EH (cell line): ENCODE results near the gene SMPD4.
"Not testable (repeated sequence)": the region's sequence is repeated elsewhere in the genome, so short reads cannot be mapped to it uniquely, and the experiment has no call there.

Experiments
- DNase-seq: peaks from one replicate; pipeline ENCODE4 v3.0.0-alpha.2; 2015; ENCODE audit warnings: low read depth

The SMPD4 gene

DNA sequence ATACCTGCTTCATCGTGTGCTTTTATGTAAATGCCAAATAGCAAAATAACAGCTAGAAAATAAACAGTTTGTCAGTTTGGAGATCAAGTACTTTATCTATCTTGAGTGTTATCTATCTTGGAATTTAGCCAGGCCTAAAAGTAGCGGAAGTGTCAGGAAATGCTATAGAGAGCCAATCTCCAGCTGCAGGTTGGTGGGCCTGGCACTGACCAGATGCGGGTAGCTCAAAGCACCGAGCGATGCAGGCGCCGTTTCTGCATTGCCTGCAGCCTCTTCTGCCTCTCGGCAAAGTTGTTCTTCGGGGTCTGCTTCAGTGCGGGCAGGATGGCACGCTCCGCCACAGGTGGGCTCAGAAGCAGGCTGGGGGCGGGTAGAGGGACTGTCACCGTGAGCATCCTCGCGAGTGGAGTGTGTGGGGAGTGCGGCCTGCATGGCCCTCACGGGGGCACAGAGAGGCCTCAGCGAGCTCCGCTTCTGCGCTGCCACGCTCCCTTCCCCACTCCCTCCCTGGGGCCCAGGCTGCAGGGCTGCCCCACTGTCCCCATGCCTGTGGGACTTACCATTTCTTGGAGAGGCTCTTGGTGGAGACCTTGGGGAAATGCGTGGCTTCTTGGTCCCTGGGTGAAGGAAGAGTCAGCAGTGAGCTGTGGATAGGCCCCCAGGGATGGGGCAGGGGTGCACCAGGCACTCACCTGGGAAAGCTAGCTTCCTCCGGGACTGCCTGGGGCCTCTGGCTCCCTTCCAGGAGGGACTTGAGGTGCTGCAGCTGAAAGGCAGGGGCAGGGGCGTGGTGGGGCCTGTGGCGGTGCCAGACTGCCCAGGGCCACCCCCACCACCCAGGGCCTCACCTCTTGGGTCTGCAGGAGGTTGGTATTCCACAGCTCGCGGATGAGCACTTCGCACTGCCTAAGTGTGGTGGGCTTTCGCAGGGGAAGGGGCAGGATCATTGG is 41.8 kb downstream of the SMPD4 start:
- DNase-seq = not testable (repeated sequence)

DNA sequence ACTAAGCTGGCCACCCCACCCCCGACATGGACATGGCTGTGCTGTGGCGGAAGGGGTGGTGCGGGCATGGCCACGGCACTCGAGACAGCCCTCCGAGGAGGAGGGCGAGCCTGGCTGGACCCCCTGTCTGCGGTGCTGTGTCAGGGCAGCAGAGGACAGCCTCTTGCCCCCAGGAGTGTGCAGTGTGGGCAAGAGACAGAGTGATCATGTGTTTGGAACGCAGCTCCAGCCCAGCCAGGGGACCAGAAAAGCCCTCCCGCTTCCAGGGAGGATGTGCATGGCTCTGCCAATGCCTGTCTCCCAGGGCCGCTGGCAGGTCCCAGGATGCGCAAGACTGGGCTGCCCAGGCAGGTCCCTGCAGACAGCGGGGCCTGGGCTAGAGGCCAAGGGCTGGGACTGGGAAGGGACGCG is 42.6 kb downstream of the SMPD4 start:
- not testable (repeated sequence) for DNase-seq

DNA sequence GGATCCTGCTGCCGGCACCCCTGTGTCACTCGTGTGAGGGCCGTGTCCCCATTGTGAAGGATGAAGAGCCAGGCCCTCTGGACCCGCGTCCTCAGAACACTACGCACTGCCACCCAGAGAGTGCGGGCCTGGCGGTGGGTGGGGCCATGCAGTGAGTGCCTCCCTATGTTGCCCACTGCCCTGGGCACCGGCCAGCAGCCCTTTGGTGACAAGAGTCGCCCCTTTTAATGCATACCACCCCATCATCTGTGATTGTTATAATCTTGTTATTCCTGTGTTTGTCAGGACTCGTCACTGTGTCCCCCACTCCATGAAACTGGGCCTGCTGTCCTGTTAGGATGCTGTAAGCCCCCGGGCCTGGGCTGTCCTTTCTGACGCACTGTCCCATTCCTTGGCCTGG is 43.1 kb downstream of the SMPD4 start:
- DNase-seq = not testable (repeated sequence)

- DNase-seq = not testable (repeated sequence)
These were observed 44.3 kb downstream of the SMPD4 start for GRCh38 chr2:130137118-130137517.

GRCh38 chr2:130136546-130136945 is 44.9 kb downstream of the SMPD4 start:
- not testable (repeated sequence) for DNase-seq

DNA sequence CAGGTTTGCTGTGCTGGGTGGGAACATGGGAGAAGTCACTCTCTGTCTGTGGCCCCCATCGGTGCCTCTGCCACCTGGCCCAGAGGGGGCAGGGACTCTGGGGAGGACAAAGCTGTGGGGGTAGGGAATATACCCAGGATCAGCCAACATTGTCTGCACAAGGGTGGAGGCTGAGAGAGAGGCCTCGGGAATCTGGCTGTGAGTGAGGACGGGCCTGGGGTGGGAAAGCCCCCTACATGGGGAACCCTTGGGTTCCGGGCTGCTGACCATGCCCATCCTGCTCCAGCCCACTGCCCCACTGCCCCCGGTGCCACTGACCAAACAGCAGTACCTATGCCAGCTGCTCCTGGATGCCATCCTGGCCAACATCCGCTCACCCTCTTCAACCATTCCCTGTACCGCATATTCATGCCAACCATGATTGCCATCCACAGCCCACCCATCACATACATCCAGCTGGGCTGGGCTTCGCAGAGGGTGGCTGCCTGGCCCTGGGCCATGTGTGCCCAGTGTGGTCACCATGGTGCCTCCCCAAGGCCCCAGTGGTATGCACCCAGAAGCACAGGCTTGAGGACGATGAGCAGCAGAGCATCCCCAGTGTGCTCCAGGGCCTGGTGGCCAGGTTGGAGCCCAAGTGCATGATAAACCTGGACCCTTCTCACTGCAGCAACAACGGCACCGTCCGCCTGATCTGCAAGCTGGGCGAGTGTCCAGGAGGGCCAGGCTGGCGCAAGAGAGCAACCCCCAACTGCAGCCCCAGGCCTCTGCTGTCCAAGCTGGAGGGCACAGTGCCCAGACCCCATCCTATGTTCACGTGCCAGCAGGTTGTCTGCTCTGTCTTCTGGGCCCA is 45.5 kb downstream of the SMPD4 start:
- DNase-seq = no peak

DNA sequence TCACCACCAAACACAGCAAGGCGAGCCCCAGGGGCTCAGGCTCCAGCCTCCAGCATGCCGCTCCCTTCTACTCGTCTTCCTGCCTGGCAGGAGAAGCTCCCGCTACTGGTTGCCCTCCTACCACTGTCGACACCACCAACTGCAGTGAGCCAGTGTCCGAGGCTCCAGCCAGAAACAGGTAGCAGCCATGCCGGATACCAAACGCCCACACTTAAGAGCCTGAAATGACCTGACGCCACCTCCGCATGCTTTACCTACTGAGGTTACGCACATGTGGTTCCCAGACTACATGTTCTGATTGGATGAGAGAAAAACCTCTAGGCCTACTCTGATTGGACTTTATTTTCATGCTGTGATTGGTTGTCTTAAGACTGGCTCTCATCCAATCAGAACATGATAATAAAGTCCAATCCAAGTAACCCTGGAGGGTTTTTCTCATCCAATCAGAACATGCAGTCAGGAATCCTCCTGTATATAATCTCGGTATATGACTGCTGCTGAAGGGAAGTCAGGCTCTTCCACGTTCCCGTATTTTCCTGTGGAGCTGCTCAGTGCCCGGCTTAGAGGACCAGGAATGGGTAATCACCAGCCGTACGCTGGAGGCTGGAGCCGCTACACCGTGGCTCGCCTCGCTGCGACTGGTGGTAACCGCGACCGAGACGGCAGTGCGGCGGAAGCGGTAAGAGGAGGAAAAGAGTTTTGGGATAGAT is 52.1 kb downstream of the SMPD4 start, which contains the start of gene POTEF:
Gene POTEF (minus strand): TSS at position 103 of the 710 bp plus-strand sequence. CDS start 8,707 bp downstream, outside the sequence.
- not testable (repeated sequence) for DNase-seq

- not testable (repeated sequence) for DNase-seq
These were observed 52.9 kb downstream of the SMPD4 start for GRCh38 chr2:130128464-130128863.

DNA sequence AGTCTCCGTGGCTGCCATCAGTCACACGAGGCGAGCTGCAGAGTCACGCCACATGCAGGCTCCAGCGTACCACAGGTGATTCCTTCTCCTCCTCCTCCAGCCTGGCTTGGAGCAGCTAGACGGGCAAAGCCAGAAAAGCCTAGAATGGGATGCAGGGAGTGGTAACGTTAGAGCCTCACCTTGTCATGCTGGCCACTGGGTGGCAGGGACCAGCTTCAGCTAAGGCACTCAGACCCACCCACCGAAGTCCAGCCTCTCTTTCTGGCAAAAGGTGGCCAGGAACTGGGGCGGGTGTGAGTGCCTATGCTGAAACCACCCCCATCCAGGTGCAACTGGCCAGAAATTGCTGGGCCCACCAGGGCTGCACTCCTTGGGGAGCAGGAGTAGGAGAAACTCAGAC is 53.7 kb downstream of the SMPD4 start:
- not testable (repeated sequence) for DNase-seq

GRCh38 chr2:130120924-130121323 is 60.5 kb downstream of the SMPD4 start:
- DNase-seq = not testable (repeated sequence)

GRCh38 chr2:130102597-130103363 is 78.6 kb downstream of the SMPD4 start:
- DNase-seq = not testable (repeated sequence)
